ENCODE measurements around the gene PIGN. TPM values are rescaled to one million over a fixed set of nuclear protein-coding genes. Genes with fewer than 3 reads are reported as not detected.

The PIGN gene
- total and polyA plus RNA-seq, 2 of the 8 experiments (the other 6 are each of a cell fraction or from before 2014, with no cell fraction given): 20.9 to 26.3 TPM

GRCh38 chr18:62186774-62187542, at the start of gene PIGN, which contains the start of gene RELCH (continued):
- no peak for TF ChIP-seq CHD7 (IDR thresholded peaks at IDR 0.05; ENCODE audit: insufficient replicate concordance, low read length)

All from H1 (cell line).